A549 (cell line): ENCODE results near the gene CDK17. TPM values are rescaled to one million over a fixed set of nuclear protein-coding genes. Genes with fewer than 3 reads are reported as not detected.

Source experiments
- ATAC-seq, 2 experiments: fragments of 200-7000 bp in 1 of 2; fragments of >200 bp in 1 of 2; cut with Nextera tagmentation in 1 of 2; cut with Tn5 transposase in 1 of 2; 3 replicates each; pipeline versions ENCODE4 v1.8.0 to v1.9.1; 2018 to 2020; ENCODE audit warnings: mild to moderate bottlenecking in 1 of 2, moderate library complexity in 1 of 2
- CTCF ChIA-PET: fragments of 300-600 bp; sonication (Branson Sonifier 250); formaldehyde crosslinking; extraction: SDS; loops from one replicate; lab custom pipeline; 2021; ENCODE audit warnings: antibody characterized with exemption, inconsistent platforms; lab: Yijun Ruan, JAX
- POLR2A ChIA-PET: fragments of 350-600 bp; formaldehyde crosslinking; extraction: SDS; loops from one replicate; lab custom pipeline; 2021; ENCODE audit warnings: antibody characterized with exemption, inconsistent platforms; lab: Yijun Ruan, JAX
- DNase-seq, 2 experiments: peaks; one replicate each; pipeline versions ENCODE4 v3.0.0 to v3.0.0-alpha.2; 2011 to 2016; ENCODE audit warnings: low read depth in 1 of 2, low spot score in 1 of 2
- FAIRE-seq: peaks from 2 replicates; lab custom pipeline; 2011; peaks lifted over from hg19 to GRCh38; lab: Jason Lieb, UNC
- H3K27ac ChIP-seq, 2 experiments: fragments of >200 bp; sonication (Bioruptor Twin); formaldehyde crosslinking; 3 replicates each; pipeline ENCODE4 v1.5.1; 2016 to 2017
- H3K4me1 ChIP-seq: fragments of >200 bp; sonication (Bioruptor Twin); formaldehyde crosslinking; 3 replicates; pipeline ENCODE4 v1.6.1; 2016
- H3K4me2 ChIP-seq: fragments of >200 bp; sonication (Bioruptor Twin); formaldehyde crosslinking; 3 replicates; pipeline ENCODE4 v1.6.1; 2016
- H3K4me3 ChIP-seq: fragments of >200 bp; sonication (Bioruptor Twin); formaldehyde crosslinking; 3 replicates; pipeline ENCODE4 v1.5.1; 2016
- H3K9me3 ChIP-seq: fragments of >200 bp; sonication (Bioruptor Twin); formaldehyde crosslinking; 3 replicates; pipeline ENCODE4 v1.6.1; 2016
- CBX8 ChIP-seq: fragments of 200-600 bp; sonication (generic); IDR thresholded peaks from 2 replicates; pipeline ENCODE4 v1.6.1; 2016
- CEBPB ChIP-seq, 2 experiments: fragments of >200 bp in 1 of 2; sonication (Bioruptor Twin) in 1 of 2; formaldehyde crosslinking in 1 of 2; IDR thresholded peaks; 2 replicates each; pipeline ENCODE4 v1.6.1; 2012 to 2016
- CHD2 ChIP-seq: fragments of 150-350 bp; IDR thresholded peaks from 2 replicates; pipeline ENCODE4 v1.6.1; 2014; ENCODE audit warnings: low read length; ENCODE audit not compliant: partially characterized antibody
- CHD4 ChIP-seq: fragments of 200-600 bp; sonication (generic); IDR thresholded peaks from 2 replicates; pipeline ENCODE4 v1.6.1; 2016; ENCODE audit warnings: antibody characterized with exemption, mild to moderate bottlenecking, borderline replicate concordance
- CTCF ChIP-seq: fragments of >200 bp; sonication (Bioruptor Twin); formaldehyde crosslinking; IDR thresholded peaks from 3 replicates; pipeline ENCODE4 v1.5.1; 2016
- E2F6 ChIP-seq: IDR thresholded peaks from 2 replicates; pipeline ENCODE4 v1.6.1; 2012; ENCODE audit warnings: low read depth, borderline replicate concordance
- EHF ChIP-seq: fragments of 250-450 bp; sonication (Bioruptor Pico); IDR thresholded peaks from 2 replicates; pipeline ENCODE4 v1.5.0; 2020; ENCODE audit warnings: mild to moderate bottlenecking
- EHMT2 ChIP-seq: fragments of 200-600 bp; sonication (generic); IDR thresholded peaks from 2 replicates; pipeline ENCODE4 v1.6.1; 2016; ENCODE audit warnings: antibody characterized with exemption, low read depth, mild to moderate bottlenecking, moderate library complexity
- FOSB ChIP-seq: fragments of 250-450 bp; sonication (Bioruptor Pico); IDR thresholded peaks from 2 replicates; pipeline ENCODE4 v1.5.0; 2020; ENCODE audit warnings: mild to moderate bottlenecking, moderate library complexity
- FOXS1 ChIP-seq: fragments of 250-450 bp; sonication (Bioruptor Pico); IDR thresholded peaks from 2 replicates; pipeline ENCODE4 v1.5.0; 2020; ENCODE audit warnings: mild to moderate bottlenecking, moderate library complexity
- HMGXB4 ChIP-seq: fragments of 250-450 bp; sonication (Bioruptor Pico); IDR thresholded peaks from 2 replicates; pipeline ENCODE4 v1.5.0; 2021; ENCODE audit warnings: mild to moderate bottlenecking, moderate library complexity, borderline replicate concordance
- HOXB13 ChIP-seq: fragments of 250-450 bp; sonication (Bioruptor Pico); IDR thresholded peaks from 2 replicates; pipeline ENCODE4 v1.5.0; 2020; ENCODE audit warnings: low read depth, mild to moderate bottlenecking, moderate library complexity
- JUN ChIP-seq, 2 experiments: fragments of >200 bp; sonication (Bioruptor Twin); formaldehyde crosslinking; IDR thresholded peaks; 2 replicates in 1 of 2; 3 replicates in 1 of 2; pipeline ENCODE4 v1.6.1; 2016 to 2017
- KDM5A ChIP-seq: fragments of 200-600 bp; sonication (generic); IDR thresholded peaks from 2 replicates; pipeline ENCODE4 v1.6.1; 2016; ENCODE audit warnings: antibody characterized with exemption, mild to moderate bottlenecking
- MYC ChIP-seq: IDR thresholded peaks from 2 replicates; pipeline ENCODE4 v1.6.1; 2012; ENCODE audit warnings: mild to moderate bottlenecking, inconsistent platforms, low read length, improper control_type of control experiment, borderline replicate concordance
- NFE2L2 ChIP-seq: fragments of 150-350 bp; conservative IDR thresholded peaks from 2 replicates; pipeline ENCODE4 v1.6.1; 2014; ENCODE audit warnings: low read length
- PHF8 ChIP-seq: fragments of 200-600 bp; sonication (generic); IDR thresholded peaks from 2 replicates; pipeline ENCODE4 v1.6.1; 2016; ENCODE audit warnings: low read depth, mild to moderate bottlenecking, antibody characterized with exemption, moderate library complexity, borderline replicate concordance
- POLR2A ChIP-seq: IDR thresholded peaks from 2 replicates; pipeline ENCODE4 v1.6.1; 2012; ENCODE audit warnings: mild to moderate bottlenecking, low read length
- POLR2AphosphoS2 ChIP-seq: conservative IDR thresholded peaks from 2 replicates; pipeline ENCODE4 v1.6.1; 2012; ENCODE audit warnings: low read length, improper control_type of control experiment, inconsistent platforms
- RAD21 ChIP-seq, 2 experiments: fragments of >200 bp in 1 of 2; sonication (Bioruptor Twin) in 1 of 2; formaldehyde crosslinking in 1 of 2; IDR thresholded peaks in 1 of 2; conservative IDR thresholded peaks in 1 of 2; 2 replicates in 1 of 2; 3 replicates in 1 of 2; pipeline ENCODE4 v1.6.1; 2012 to 2018; ENCODE audit warnings: inconsistent platforms in 1 of 2
- RARB ChIP-seq: fragments of 250-450 bp; sonication (Bioruptor Pico); IDR thresholded peaks from 2 replicates; pipeline ENCODE4 v1.8.0; 2021; ENCODE audit warnings: mild to moderate bottlenecking, moderate library complexity
- RCOR1 ChIP-seq: fragments of 150-350 bp; IDR thresholded peaks from 2 replicates; pipeline ENCODE4 v1.6.1; 2014; ENCODE audit warnings: antibody characterized with exemption, low read length, low read depth
- RFX5 ChIP-seq: fragments of 450-650 bp; IDR thresholded peaks from 2 replicates; pipeline ENCODE4 v1.7.1; 2014; ENCODE audit warnings: antibody characterized with exemption, mild to moderate bottlenecking, moderate library complexity
- RNF2 ChIP-seq: fragments of 200-600 bp; sonication (generic); IDR thresholded peaks from 2 replicates; pipeline ENCODE4 v1.6.1; 2016; ENCODE audit warnings: low read depth, mild to moderate bottlenecking, antibody characterized with exemption, moderate library complexity, borderline replicate concordance
- SREBF2 ChIP-seq: fragments of 450-650 bp; IDR thresholded peaks from 2 replicates; pipeline ENCODE4 v1.6.1; 2014; ENCODE audit warnings: mild to moderate bottlenecking, moderate library complexity
- TFCP2L1 ChIP-seq: fragments of 250-450 bp; sonication (Bioruptor Pico); IDR thresholded peaks from 2 replicates; pipeline ENCODE4 v1.5.0; 2021; ENCODE audit warnings: mild to moderate bottlenecking
- USF2 ChIP-seq: fragments of 450-650 bp; IDR thresholded peaks from 2 replicates; pipeline ENCODE4 v1.6.1; 2014; ENCODE audit warnings: antibody characterized with exemption
- ZNF302 ChIP-seq: fragments of 250-450 bp; sonication (Bioruptor Pico); IDR thresholded peaks from 2 replicates; pipeline ENCODE4 v1.9.0; 2021; ENCODE audit warnings: inconsistent platforms, mild to moderate bottlenecking, moderate library complexity
- ZSCAN20 ChIP-seq: fragments of 250-450 bp; sonication (Bioruptor Pico); IDR thresholded peaks from 2 replicates; pipeline ENCODE4 v1.8.0; 2022; ENCODE audit warnings: mild to moderate bottlenecking, moderate library complexity
- WGBS: methylation state at CpG from one replicate; pipeline ENCODE4 v1.1.6; 2017; ENCODE audit errors: missing lambda C conversion rate; 5-methylcytosine and 5-hydroxymethylcytosine counted together
- polyA plus RNA-seq, 4 experiments: library from polyadenylated mRNA; depleted of rRNA in 3 of 4; stranded (reverse); fragments of >200 nt; fragmentation: RNase III in 1 of 4; extraction: RNeasy Plus Mini Kit Qiagen cat#74134 plus additional on column Dnase treatment in 1 of 4; gene quantifications; 2 replicates in 3 of 4; 3 replicates in 1 of 4; pipeline ENCODE4 v1.2.3, GENCODE V29; 2011 to 2017

The CDK17 gene
- polyA plus RNA-seq, 2 of the 4 experiments (the other 2 are of a cell fraction): 11.4 to 43.5 TPM

GRCh38 chr12:96300064-96300463 is 100.2 kb downstream of the CDK17 start (continued):
- no peak for TF ChIP-seq CTCF
- TF ChIP-seq HOXB13 (CRISPR knock-in tag): no peak
- TF ChIP-seq, all 56 proteins: peak for 0

GRCh38 chr12:96297504-96297903 is 102.7 kb downstream of the CDK17 start:
- ATAC-seq (no peak), FAIRE-seq (no peak), DNase-seq (no peak)
- no peak overlapping the region for H3K27ac ChIP-seq
- no peaks in the 10 kb centered on the region for H3K9me3 ChIP-seq
- WGBS: 93% methylated on average over 4 of the region's 4 CpGs
- H3K4me1 ChIP-seq: peaks cover 18% of the 10 kb centered on the region; the same call in 2 of the 3 replicates
- no peak overlapping the region for H3K4me2 ChIP-seq
- no peak overlapping the region for H3K4me3 ChIP-seq
- no peak for TF ChIP-seq PHF8
- TF ChIP-seq HOXB13 (CRISPR knock-in tag): no peak
- TF ChIP-seq RNF2: no peak
- TF ChIP-seq NFE2L2: no peak
- no peak for TF ChIP-seq RAD21 (conservative IDR thresholded peaks at IDR 0.05 in 1 of 2, IDR thresholded peaks at IDR 0.05 in 1 of 2)
- no peak for TF ChIP-seq POLR2A
- TF ChIP-seq SREBF2: no peak
- TF ChIP-seq KDM5A: no peak
- no peak for TF ChIP-seq CBX8
- TF ChIP-seq FOXS1: no peak
- no peak for TF ChIP-seq ZNF302 (CRISPR knock-in tag)
- no peak for TF ChIP-seq MYC
- no peak for TF ChIP-seq POLR2AphosphoS2
- no peak for TF ChIP-seq USF2
- CTCF ChIA-PET: no interaction called here
- POLR2A ChIA-PET: interaction anchor here (0.6 kb wide), 1 partner anchor 1708 kb away, joined by 3 read pairs; no protein-coding TSS in a partner anchor

GRCh38 chr12:96295532-96296160 is 104.6 kb downstream of the CDK17 start:
- ATAC-seq: no peak
- POLR2A ChIA-PET: no interaction called here
- Histone ChIP-seq H3K9me3 (no peaks in the 10 kb centered on the region), H3K4me3 (no peak overlapping the region), H3K4me2 (no peak overlapping the region), H3K27ac (no peak overlapping the region), H3K4me1 (peaks cover 13% of the 10 kb centered on the region; the same call in 2 of the 3 replicates)
- CTCF ChIA-PET: no interaction called here
- no peak for DNase-seq
- 88% methylated on average over 6 of the region's 6 CpGs for WGBS
- FAIRE-seq: no peak
- TF ChIP-seq CHD2 (no peak), RARB (no peak), E2F6 (no peak), HMGXB4 (CRISPR knock-in tag) (no peak), CEBPB (IDR thresholded peaks at IDR 0.05) (no peak), JUN (IDR thresholded peaks at IDR 0.05) (no peak), CHD4 (no peak), RFX5 (no peak), FOXS1 (no peak), RCOR1 (no peak), KDM5A (no peak), PHF8 (no peak), TFCP2L1 (CRISPR knock-in tag) (no peak), EHMT2 (no peak), CBX8 (no peak), FOSB (CRISPR knock-in tag) (no peak), EHF (no peak), ZSCAN20 (CRISPR knock-in tag) (no peak)
